H1 (cell line): Measurements from ENCODE around the gene TMEM187. TPM values are rescaled to one million over a fixed set of nuclear protein-coding genes. Genes with fewer than 3 reads are reported as not detected.

Experiments
- CTBP2 ChIP-seq: IDR thresholded peaks from 2 replicates; pipeline ENCODE4 v1.7.0; 2011; ENCODE audit warnings: borderline replicate concordance, mild to moderate bottlenecking, moderate library complexity, mixed read lengths, low read length; ENCODE audit not compliant: insufficient read depth, insufficient read length
- HDAC2 ChIP-seq, 2 experiments: fragments of 300-600 bp in 1 of 2; sonication (generic) in 1 of 2; IDR thresholded peaks; 2 replicates each; pipeline ENCODE4 v1.6.1; 2011 to 2012; ENCODE audit warnings: low read depth in 2 of 2, low read length in 2 of 2, mild to moderate bottlenecking in 2 of 2, moderate library complexity in 2 of 2, borderline replicate concordance in 1 of 2, inconsistent platforms in 1 of 2
- JUN ChIP-seq: IDR thresholded peaks from 2 replicates; pipeline ENCODE4 v1.6.1; 2011; ENCODE audit warnings: low read depth, mild to moderate bottlenecking, improper control_type of control experiment, low read length
- KDM4A ChIP-seq: IDR thresholded peaks from one replicate; pipeline ENCODE4 v1.7.1; 2012; ENCODE audit warnings: low read depth, mild to moderate bottlenecking, moderate library complexity, low read length, inconsistent platforms; ENCODE audit not compliant: severe bottlenecking
- RNF2 ChIP-seq: fragments of 200-900, 300-1000 bp; sonication (generic); IDR thresholded peaks from 2 replicates; pipeline ENCODE4 v1.7.1; 2016; ENCODE audit warnings: borderline replicate concordance, low read depth, mild to moderate bottlenecking, antibody characterized with exemption, low read length; ENCODE audit not compliant: poor library complexity, severe bottlenecking; ENCODE audit errors: missing control alignments
- RXRA ChIP-seq: IDR thresholded peaks from 2 replicates; pipeline ENCODE4 v1.6.1; 2011; ENCODE audit warnings: low read depth, mild to moderate bottlenecking, low read length, moderate library complexity; ENCODE audit not compliant: insufficient read depth
- SIX5 ChIP-seq: IDR thresholded peaks from 2 replicates; pipeline ENCODE4 v1.6.1; 2011; ENCODE audit warnings: mild to moderate bottlenecking, low read depth, low read length
- polyA plus RNA-seq, 7 experiments: library from polyadenylated mRNA; depleted of rRNA in 3 of 7; stranded (reverse) in 5 of 7; unstranded in 2 of 7; fragments of >200 nt in 5 of 7; fragments of 200-250 nt in 2 of 7; gene quantifications; 1 replicate in 5 of 7; 2 replicates in 1 of 7; 4 replicates in 1 of 7; pipeline versions ENCODE4 v1.2.1 to v1.2.3, GENCODE V29; 2011 to 2013; ENCODE audit warnings: missing spikeins in 2 of 7, mixed read lengths in 2 of 7
- total RNA-seq: library from RNA; stranded (reverse); fragmentation: NEBNext Ultra II Directional; extraction: Animal tissue kit (Norgen Biotek cat#: 25700); gene quantifications from 2 replicates; pipeline ENCODE4 v1.2.1, GENCODE V29; 2021

Gene TMEM187
- total and polyA plus RNA-seq, 2 of the 8 experiments (the other 6 are each of a cell fraction or from before 2014, with no cell fraction given) = 5.0 to 14.5 TPM

DNA sequence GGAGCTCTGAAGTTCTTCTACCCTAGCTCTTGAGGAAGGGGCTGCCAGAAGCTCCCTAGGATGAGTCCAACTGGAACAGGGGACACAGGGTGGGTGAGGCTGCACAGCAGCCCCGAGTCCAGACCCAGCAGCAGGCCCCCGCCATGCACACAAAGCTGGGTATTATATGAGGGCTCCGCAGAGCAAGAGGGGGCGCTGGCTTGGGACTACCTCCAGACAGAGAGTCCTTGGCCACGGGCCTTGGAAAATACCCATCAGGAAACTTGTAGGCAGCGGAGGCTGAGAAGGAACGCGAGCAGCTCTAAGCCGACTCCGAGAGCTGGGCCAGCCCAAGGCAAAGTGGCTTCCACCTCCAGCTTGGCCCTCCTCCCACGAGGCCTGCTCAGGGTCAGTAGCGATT is 9.0 kb upstream of the TMEM187 start (continued):
- no peak for TF ChIP-seq KDM4A
- TF ChIP-seq RNF2 = no peak
- no peak for TF ChIP-seq SIX5
- TF ChIP-seq RXRA = no peak
- no peak for TF ChIP-seq CTBP2
- TF ChIP-seq HDAC2 (IDR thresholded peaks at IDR 0.05; ENCODE audit: borderline replicate concordance in 1 of 2, low read depth in 2 of 2, low read length in 2 of 2) = no peak
- no peak for TF ChIP-seq JUN
